ENCODE measurements around the gene BBLN. TPM values are rescaled to one million over a fixed set of nuclear protein-coding genes. Genes with fewer than 3 reads are reported as not detected.
"Not testable (repeated sequence)": the region's sequence is repeated elsewhere in the genome, so short reads cannot be mapped to it uniquely, and the experiment has no call there.

The BBLN gene
- polyA plus RNA-seq, 4 donors = 33.1 to 111 (median 64.6) TPM

GRCh38 chr9:128180447-128180846, 20.4 kb downstream of the BBLN start:
- Histone ChIP-seq H3K36me3 (ENCODE audit: control insufficient read depth in 3 of 3, insufficient read depth in 2 of 3, low read depth in 1 of 3, low read length in 3 of 3) (peaks cover 18 to 87% (median 29%) of the 10 kb centered on the region in 3 donors), H3K27ac (ENCODE audit: low read depth in 1 of 3, low read length in 2 of 3) (no peak overlapping the region), H3K4me3 (ENCODE audit: low read depth in 1 of 3, low read length in 3 of 3) (no peak overlapping the region), H3K9me3 (ENCODE audit: control insufficient read depth in 2 of 2, insufficient read depth in 1 of 2, low read depth in 1 of 2, low read length in 1 of 2) (peaks cover 0 to 7% of the 10 kb centered on the region in 2 donors), H3K4me1 (ENCODE audit: control insufficient read depth in 3 of 3, insufficient read depth in 2 of 3, low read depth in 1 of 3, low read length in 2 of 3) (no peaks in the 10 kb centered on the region), H3K27me3 (ENCODE audit: control insufficient read depth in 3 of 3, insufficient read depth in 3 of 3, low read length in 3 of 3) (no peaks in the 10 kb centered on the region)
- DNase-seq = no peak
- WGBS, 3 donors = 95 to 99% (median 96%) methylated on average over 8 of the region's 8 CpGs
- no peak for FAIRE-seq

GRCh38 chr9:128181480-128181879, 21.4 kb downstream of the BBLN start:
- H3K4me3 ChIP-seq (ENCODE audit: low read depth in 1 of 3, low read length in 3 of 3); H3K27me3 ChIP-seq (ENCODE audit: control insufficient read depth in 3 of 3, insufficient read depth in 3 of 3, low read length in 3 of 3); H3K27ac ChIP-seq (ENCODE audit: low read depth in 1 of 3, low read length in 2 of 3); FAIRE-seq; H3K4me1 ChIP-seq (ENCODE audit: control insufficient read depth in 3 of 3, insufficient read depth in 2 of 3, low read depth in 1 of 3, low read length in 2 of 3); H3K9me3 ChIP-seq (ENCODE audit: control insufficient read depth in 2 of 2, insufficient read depth in 1 of 2, low read depth in 1 of 2, low read length in 1 of 2); DNase-seq: not testable (repeated sequence)
- 59 to 93% (median 70%) methylated on average over 10 to 12 of the region's 12 CpGs for WGBS, 3 donors
- H3K36me3 ChIP-seq (ENCODE audit: control insufficient read depth in 3 of 3, insufficient read depth in 2 of 3, low read depth in 1 of 3, low read length in 3 of 3) = peaks cover 18 to 87% (median 25%) of the 10 kb centered on the region in 3 donors

GRCh38 chr9:128182893-128183588, 23.0 kb downstream of the BBLN start:
- H3K27ac ChIP-seq (ENCODE audit: low read depth in 1 of 3, low read length in 2 of 3) = no peak overlapping the region
- no peaks in the 10 kb centered on the region for H3K4me1 ChIP-seq (ENCODE audit: control insufficient read depth in 3 of 3, insufficient read depth in 2 of 3, low read depth in 1 of 3, low read length in 2 of 3)
- 92 to 95% (median 95%) methylated on average over 12 of the region's 12 CpGs for WGBS, 3 donors
- no peak overlapping the region for H3K4me3 ChIP-seq (ENCODE audit: low read depth in 1 of 3, low read length in 3 of 3)
- no peaks in the 10 kb centered on the region for H3K27me3 ChIP-seq (ENCODE audit: control insufficient read depth in 3 of 3, insufficient read depth in 3 of 3, low read length in 3 of 3)
- peaks cover 0 to 7% of the 10 kb centered on the region in 2 donors for H3K9me3 ChIP-seq (ENCODE audit: control insufficient read depth in 2 of 2, insufficient read depth in 1 of 2, low read depth in 1 of 2, low read length in 1 of 2)
- DNase-seq (no peak), FAIRE-seq (no peak)
- peaks cover 16 to 80% (median 23%) of the 10 kb centered on the region in 3 donors for H3K36me3 ChIP-seq (ENCODE audit: control insufficient read depth in 3 of 3, insufficient read depth in 2 of 3, low read depth in 1 of 3, low read length in 3 of 3)

- Histone ChIP-seq H3K27ac (ENCODE audit: low read depth in 1 of 3, low read length in 2 of 3) (no peak overlapping the region), H3K36me3 (ENCODE audit: control insufficient read depth in 3 of 3, insufficient read depth in 2 of 3, low read depth in 1 of 3, low read length in 3 of 3) (peaks cover 0 to 72% (median 4%) of the 10 kb centered on the region in 3 donors), H3K27me3 (ENCODE audit: control insufficient read depth in 3 of 3, insufficient read depth in 3 of 3, low read length in 3 of 3) (no peaks in the 10 kb centered on the region), H3K9me3 (ENCODE audit: control insufficient read depth in 2 of 2, insufficient read depth in 1 of 2, low read depth in 1 of 2, low read length in 1 of 2) (no peaks in the 10 kb centered on the region), H3K4me3 (ENCODE audit: low read depth in 1 of 3, low read length in 3 of 3) (no peak overlapping the region), H3K4me1 (ENCODE audit: control insufficient read depth in 3 of 3, insufficient read depth in 2 of 3, low read depth in 1 of 3, low read length in 2 of 3) (peaks cover 0 to 10% (median 4%) of the 10 kb centered on the region in 3 donors)
- 92 to 98% (median 97%) methylated on average over 11 of the region's 11 CpGs for WGBS, 3 donors
- no peak for DNase-seq
- FAIRE-seq = no peak
Measured at GRCh38 chr9:128185979-128186965, 26.2 kb downstream of the BBLN start.

GRCh38 chr9:128187361-128187760, 27.3 kb downstream of the BBLN start:
- Histone ChIP-seq H3K36me3 (ENCODE audit: control insufficient read depth in 3 of 3, insufficient read depth in 2 of 3, low read depth in 1 of 3, low read length in 3 of 3) (peaks cover 0 to 68% (median 4%) of the 10 kb centered on the region in 3 donors), H3K27ac (ENCODE audit: low read depth in 1 of 3, low read length in 2 of 3) (no peak overlapping the region), H3K9me3 (ENCODE audit: control insufficient read depth in 2 of 2, insufficient read depth in 1 of 2, low read depth in 1 of 2, low read length in 1 of 2) (no peaks in the 10 kb centered on the region), H3K27me3 (ENCODE audit: control insufficient read depth in 3 of 3, insufficient read depth in 3 of 3, low read length in 3 of 3) (no peaks in the 10 kb centered on the region), H3K4me1 (ENCODE audit: control insufficient read depth in 3 of 3, insufficient read depth in 2 of 3, low read depth in 1 of 3, low read length in 2 of 3) (peaks cover 0 to 10% (median 4%) of the 10 kb centered on the region in 3 donors), H3K4me3 (ENCODE audit: low read depth in 1 of 3, low read length in 3 of 3) (no peak overlapping the region)
- no peak for FAIRE-seq
- 86 to 97% (median 96%) methylated on average over 2 of the region's 2 CpGs for WGBS, 3 donors
- DNase-seq = no peak

GRCh38 chr9:128188209-128188608, 28.1 kb downstream of the BBLN start:
- no peak for FAIRE-seq
- H3K9me3 ChIP-seq (ENCODE audit: control insufficient read depth in 2 of 2, insufficient read depth in 1 of 2, low read depth in 1 of 2, low read length in 1 of 2) = no peaks in the 10 kb centered on the region

DNA sequence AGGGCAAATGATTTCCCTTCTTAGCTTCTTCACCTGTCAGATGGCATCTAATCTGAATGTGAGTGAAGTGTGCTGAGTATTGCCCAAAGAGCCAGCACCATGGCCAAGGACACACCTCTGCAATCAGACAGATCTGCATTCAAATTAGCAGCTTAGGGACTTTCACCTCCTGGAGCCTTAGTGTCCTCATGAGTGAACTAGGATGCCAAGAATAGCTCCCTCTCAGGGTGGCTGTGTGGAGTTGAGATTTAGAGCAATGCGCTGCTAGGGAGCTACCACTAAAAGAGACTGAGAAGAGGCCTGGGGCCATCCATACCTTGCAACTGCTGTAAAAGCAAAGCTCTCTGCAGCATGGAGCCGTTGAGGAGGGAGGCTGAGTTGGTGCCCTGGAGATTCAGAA, 29.9 kb downstream of the BBLN start:
- Histone ChIP-seq H3K9me3 (ENCODE audit: control insufficient read depth in 2 of 2, insufficient read depth in 1 of 2, low read depth in 1 of 2, low read length in 1 of 2) (no peaks in the 10 kb centered on the region), H3K27ac (ENCODE audit: low read depth in 1 of 3, low read length in 2 of 3) (no peak overlapping the region), H3K36me3 (ENCODE audit: control insufficient read depth in 3 of 3, insufficient read depth in 2 of 3, low read depth in 1 of 3, low read length in 3 of 3) (peaks cover 0 to 46% (median 4%) of the 10 kb centered on the region in 3 donors), H3K4me1 (ENCODE audit: control insufficient read depth in 3 of 3, insufficient read depth in 2 of 3, low read depth in 1 of 3, low read length in 2 of 3) (peaks cover 0 to 15% (median 4%) of the 10 kb centered on the region in 3 donors), H3K27me3 (ENCODE audit: control insufficient read depth in 3 of 3, insufficient read depth in 3 of 3, low read length in 3 of 3) (no peaks in the 10 kb centered on the region), H3K4me3 (ENCODE audit: low read depth in 1 of 3, low read length in 3 of 3) (peak overlapping the region in 2 of 3 donors; percentile 67 to 86)
- 45 to 74% (median 53%) methylated on average over 2 of the region's 2 CpGs for whole genome bisulfite sequencing, 3 donors
- FAIRE-seq = no peak
- DNase-seq = peak; percentile 31 to 73

More at GRCh38 chr9:128188209-128188608, 28.1 kb downstream of the BBLN start:
- no peak for DNase-seq
- no peaks in the 10 kb centered on the region for H3K27me3 ChIP-seq (ENCODE audit: control insufficient read depth in 3 of 3, insufficient read depth in 3 of 3, low read length in 3 of 3)
- peaks cover 0 to 60% (median 4%) of the 10 kb centered on the region in 3 donors for H3K36me3 ChIP-seq (ENCODE audit: control insufficient read depth in 3 of 3, insufficient read depth in 2 of 3, low read depth in 1 of 3, low read length in 3 of 3)
- no peak overlapping the region for H3K4me3 ChIP-seq (ENCODE audit: low read depth in 1 of 3, low read length in 3 of 3)
- H3K4me1 ChIP-seq (ENCODE audit: control insufficient read depth in 3 of 3, insufficient read depth in 2 of 3, low read depth in 1 of 3, low read length in 2 of 3) = peaks cover 0 to 14% (median 4%) of the 10 kb centered on the region in 3 donors
- WGBS, 3 donors = 58 to 70% (median 59%) methylated on average over 1 of the region's 1 CpG
- H3K27ac ChIP-seq (ENCODE audit: low read depth in 1 of 3, low read length in 2 of 3) = no peak overlapping the region
